Heart left ventricle (tissue), 13 donors: ENCODE data around the gene CD53.

Experiments
- CTCF ChIP-seq, 12 donors: fragments of 200-600 bp; sonication (generic) in 4 of 12; IDR thresholded peaks; one replicate each; pipeline versions ENCODE4 v1.5.0 to v1.8.0; 2018 to 2022; ENCODE audit warnings: antibody characterized with exemption in 12 of 12, mild to moderate bottlenecking in 5 of 12
- POLR2A ChIP-seq, 2 donors: fragments of 450-650 bp; IDR thresholded peaks; one replicate each; pipeline ENCODE4 v1.6.1; 2017; ENCODE audit warnings: antibody characterized with exemption in 2 of 2, mild to moderate bottlenecking in 2 of 2, moderate library complexity in 2 of 2
- donor health status: ischemic (EF 13 %, LVEDD 7.1; RV severe dilation, severe dysfunction).
- donor health status: DM: no; HTN: yes; CAD: no.
- donor health status: DM: no; HTN: no; CAD: no.
- donor health status: ischemic (EF 25% LVEDD 6.9; RV normal size, moderate dysfunction).
- donor health status: ischemic (EF 25% LVEDD 5.7; RV mildly dilated, moderate dysfunction).
- donor health status: ischemic (EF 35%, LVEDD 5.7; RV mildly dilated, moderate dysfunction).
- donor health status: nonischemic (EF 11% LVEDD 7.7; RV severe dilation, severe dysfunction).
- donor health status: DM: yes; HTN: yes; CAD: no.
- donor health status: PGD.
- donor health status: ischemic (EF 29% LVEDD 5.4; RV normal size, mild dysfunction).
- donor health status: nonischemic (EF 23%, LVEDD 6.1; RV moderate dilation, normal function).

- TF ChIP-seq CTCF (IDR thresholded peaks at IDR 0.05) (no peak), POLR2A (IDR thresholded peaks at IDR 0.05) (no peak)
Observed at GRCh38 chr1:110948038-110948810, 75.3 kb downstream of the CD53 start.
